ENCODE measurements around the gene SH3RF3.

SH3RF3 gene

GRCh38 chr2:109233643-109234042 lies 104.6 kb downstream of the SH3RF3 start:
- no peak for TF ChIP-seq BACH2 (CRISPR knock-in tag; IDR thresholded peaks at IDR 0.05; ENCODE audit: borderline replicate concordance)
- no peak for TF ChIP-seq PPARA (CRISPR knock-in tag; IDR thresholded peaks at IDR 0.05; ENCODE audit: borderline replicate concordance)
- no peak for ATAC-seq

GRCh38 chr2:109234355-109234754 lies 105.3 kb downstream of the SH3RF3 start:
- no peak for TF ChIP-seq CREB5 (CRISPR knock-in tag; IDR thresholded peaks at IDR 0.05; ENCODE audit: low read depth)
- no peak for TF ChIP-seq SNAI2 (CRISPR knock-in tag; IDR thresholded peaks at IDR 0.05)
- TF ChIP-seq PATZ1 (CRISPR knock-in tag; IDR thresholded peaks at IDR 0.05; ENCODE audit: borderline replicate concordance) = no peak
- no peak for ATAC-seq

- TF ChIP-seq TCF4 (CRISPR knock-in tag; IDR thresholded peaks at IDR 0.05; ENCODE audit: borderline replicate concordance) = no peak
- TF ChIP-seq ARNTL (CRISPR knock-in tag; IDR thresholded peaks at IDR 0.05; ENCODE audit: borderline replicate concordance, low read depth) = no peak
- no peak for TF ChIP-seq ZFP3 (CRISPR knock-in tag; IDR thresholded peaks at IDR 0.05)
- TF ChIP-seq TOX (CRISPR knock-in tag; IDR thresholded peaks at IDR 0.05; ENCODE audit: borderline replicate concordance) = no peak
- no peak for TF ChIP-seq ZNF8 (CRISPR knock-in tag; IDR thresholded peaks at IDR 0.05)
- TF ChIP-seq ZFP30 (CRISPR knock-in tag; IDR thresholded peaks at IDR 0.05) = no peak
- ATAC-seq = no peak
These were observed 107.1 kb downstream of the SH3RF3 start for GRCh38 chr2:109236147-109236546.

DNA sequence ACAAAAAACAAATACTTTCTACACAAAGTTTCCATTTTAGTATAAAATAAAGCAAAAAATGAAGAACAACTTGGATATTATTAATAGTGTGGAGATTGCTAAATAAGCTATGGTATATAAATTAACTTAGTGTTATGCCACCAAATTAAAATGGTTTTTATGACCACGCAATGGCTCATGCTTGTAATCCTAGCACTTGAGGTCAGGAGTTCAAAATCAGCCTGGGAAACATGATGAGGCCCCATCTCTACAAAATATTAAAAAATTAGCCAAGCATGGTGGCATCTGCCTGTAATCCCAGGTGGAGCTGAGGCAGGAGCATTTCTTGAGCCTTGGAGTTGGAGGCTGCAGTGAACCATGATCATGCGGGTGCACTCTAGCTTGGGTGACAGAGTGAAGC lies 108.8 kb downstream of the SH3RF3 start:
- TF ChIP-seq ZNF8 (CRISPR knock-in tag; IDR thresholded peaks at IDR 0.05) (no peak), ESRRG (CRISPR knock-in tag; IDR thresholded peaks at IDR 0.05) (no peak), ARNTL (CRISPR knock-in tag; IDR thresholded peaks at IDR 0.05; ENCODE audit: borderline replicate concordance, low read depth) (no peak), ZFP3 (CRISPR knock-in tag; IDR thresholded peaks at IDR 0.05) (no peak), CREB5 (CRISPR knock-in tag; IDR thresholded peaks at IDR 0.05; ENCODE audit: low read depth) (no peak), ZNF565 (CRISPR knock-in tag; conservative IDR thresholded peaks at IDR 0.05; ENCODE audit: low read depth) (no peak), ISL1 (CRISPR knock-in tag; IDR thresholded peaks at IDR 0.05) (no peak), PATZ1 (CRISPR knock-in tag; IDR thresholded peaks at IDR 0.05; ENCODE audit: borderline replicate concordance) (no peak), ZFP30 (CRISPR knock-in tag; IDR thresholded peaks at IDR 0.05) (no peak), TOX (CRISPR knock-in tag; IDR thresholded peaks at IDR 0.05; ENCODE audit: borderline replicate concordance) (no peak), OSR1 (CRISPR knock-in tag; IDR thresholded peaks at IDR 0.05) (no peak), CSRNP3 (CRISPR knock-in tag; IDR thresholded peaks at IDR 0.05) (no peak), BACH2 (CRISPR knock-in tag; IDR thresholded peaks at IDR 0.05; ENCODE audit: borderline replicate concordance) (no peak), PPARA (CRISPR knock-in tag; IDR thresholded peaks at IDR 0.05; ENCODE audit: borderline replicate concordance) (no peak), CSDC2 (CRISPR knock-in tag; IDR thresholded peaks at IDR 0.05) (no peak), TCF4 (CRISPR knock-in tag; IDR thresholded peaks at IDR 0.05; ENCODE audit: borderline replicate concordance) (no peak), ZNF70 (CRISPR knock-in tag; IDR thresholded peaks at IDR 0.05) (no peak)
- TF ChIP-seq, protein P1, sequence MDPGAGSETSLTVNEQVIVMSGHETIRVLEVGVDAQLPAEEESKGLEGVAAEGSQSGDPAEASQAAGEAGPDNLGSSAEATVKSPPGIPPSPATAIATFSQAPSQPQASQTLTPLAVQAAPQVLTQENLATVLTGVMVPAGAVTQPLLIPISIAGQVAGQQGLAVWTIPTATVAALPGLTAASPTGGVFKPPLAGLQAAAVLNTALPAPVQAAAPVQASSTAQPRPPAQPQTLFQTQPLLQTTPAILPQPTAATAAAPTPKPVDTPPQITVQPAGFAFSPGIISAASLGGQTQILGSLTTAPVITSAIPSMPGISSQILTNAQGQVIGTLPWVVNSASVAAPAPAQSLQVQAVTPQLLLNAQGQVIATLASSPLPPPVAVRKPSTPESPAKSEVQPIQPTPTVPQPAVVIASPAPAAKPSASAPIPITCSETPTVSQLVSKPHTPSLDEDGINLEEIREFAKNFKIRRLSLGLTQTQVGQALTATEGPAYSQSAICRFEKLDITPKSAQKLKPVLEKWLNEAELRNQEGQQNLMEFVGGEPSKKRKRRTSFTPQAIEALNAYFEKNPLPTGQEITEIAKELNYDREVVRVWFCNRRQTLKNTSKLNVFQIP (CRISPR knock-in tag; IDR thresholded peaks at IDR 0.05; ENCODE audit: borderline replicate concordance, low read depth) = no peak
- TF ChIP-seq, protein P2, sequence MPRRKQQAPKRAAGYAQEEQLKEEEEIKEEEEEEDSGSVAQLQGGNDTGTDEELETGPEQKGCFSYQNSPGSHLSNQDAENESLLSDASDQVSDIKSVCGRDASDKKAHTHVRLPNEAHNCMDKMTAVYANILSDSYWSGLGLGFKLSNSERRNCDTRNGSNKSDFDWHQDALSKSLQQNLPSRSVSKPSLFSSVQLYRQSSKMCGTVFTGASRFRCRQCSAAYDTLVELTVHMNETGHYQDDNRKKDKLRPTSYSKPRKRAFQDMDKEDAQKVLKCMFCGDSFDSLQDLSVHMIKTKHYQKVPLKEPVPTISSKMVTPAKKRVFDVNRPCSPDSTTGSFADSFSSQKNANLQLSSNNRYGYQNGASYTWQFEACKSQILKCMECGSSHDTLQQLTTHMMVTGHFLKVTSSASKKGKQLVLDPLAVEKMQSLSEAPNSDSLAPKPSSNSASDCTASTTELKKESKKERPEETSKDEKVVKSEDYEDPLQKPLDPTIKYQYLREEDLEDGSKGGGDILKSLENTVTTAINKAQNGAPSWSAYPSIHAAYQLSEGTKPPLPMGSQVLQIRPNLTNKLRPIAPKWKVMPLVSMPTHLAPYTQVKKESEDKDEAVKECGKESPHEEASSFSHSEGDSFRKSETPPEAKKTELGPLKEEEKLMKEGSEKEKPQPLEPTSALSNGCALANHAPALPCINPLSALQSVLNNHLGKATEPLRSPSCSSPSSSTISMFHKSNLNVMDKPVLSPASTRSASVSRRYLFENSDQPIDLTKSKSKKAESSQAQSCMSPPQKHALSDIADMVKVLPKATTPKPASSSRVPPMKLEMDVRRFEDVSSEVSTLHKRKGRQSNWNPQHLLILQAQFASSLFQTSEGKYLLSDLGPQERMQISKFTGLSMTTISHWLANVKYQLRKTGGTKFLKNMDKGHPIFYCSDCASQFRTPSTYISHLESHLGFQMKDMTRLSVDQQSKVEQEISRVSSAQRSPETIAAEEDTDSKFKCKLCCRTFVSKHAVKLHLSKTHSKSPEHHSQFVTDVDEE (CRISPR knock-in tag; IDR thresholded peaks at IDR 0.05) = no peak
- no peak for ATAC-seq

Data from SK-N-SH treated with all-trans-retinoic acid at 6 μM for 48 hours (cell line).